Epithelial cell of esophagus (primary cell): ENCODE data around the gene ZNF440.
"Not testable (repeated sequence)": the region's sequence is repeated elsewhere in the genome, so short reads cannot be mapped to it uniquely, and the experiment has no call there.

Experiments used
- DNase-seq: peaks from one replicate; pipeline ENCODE4 v3.0.0; 2010; ENCODE audit warnings: low read depth
- H3K4me3 ChIP-seq: 2 replicates; pipeline ENCODE4 v1.5.1; 2011; ENCODE audit warnings: mild to moderate bottlenecking, low read length, control low read depth
- TF ChIP-seq, protein P1 (sequence below): IDR thresholded peaks from 2 replicates; pipeline ENCODE4 v1.5.1; 2011; ENCODE audit warnings: low read depth, mild to moderate bottlenecking, low read length, control low read depth, inconsistent platforms; ENCODE audit not compliant: insufficient read depth; ENCODE audit errors: missing control alignments

ZNF440 gene

DNA sequence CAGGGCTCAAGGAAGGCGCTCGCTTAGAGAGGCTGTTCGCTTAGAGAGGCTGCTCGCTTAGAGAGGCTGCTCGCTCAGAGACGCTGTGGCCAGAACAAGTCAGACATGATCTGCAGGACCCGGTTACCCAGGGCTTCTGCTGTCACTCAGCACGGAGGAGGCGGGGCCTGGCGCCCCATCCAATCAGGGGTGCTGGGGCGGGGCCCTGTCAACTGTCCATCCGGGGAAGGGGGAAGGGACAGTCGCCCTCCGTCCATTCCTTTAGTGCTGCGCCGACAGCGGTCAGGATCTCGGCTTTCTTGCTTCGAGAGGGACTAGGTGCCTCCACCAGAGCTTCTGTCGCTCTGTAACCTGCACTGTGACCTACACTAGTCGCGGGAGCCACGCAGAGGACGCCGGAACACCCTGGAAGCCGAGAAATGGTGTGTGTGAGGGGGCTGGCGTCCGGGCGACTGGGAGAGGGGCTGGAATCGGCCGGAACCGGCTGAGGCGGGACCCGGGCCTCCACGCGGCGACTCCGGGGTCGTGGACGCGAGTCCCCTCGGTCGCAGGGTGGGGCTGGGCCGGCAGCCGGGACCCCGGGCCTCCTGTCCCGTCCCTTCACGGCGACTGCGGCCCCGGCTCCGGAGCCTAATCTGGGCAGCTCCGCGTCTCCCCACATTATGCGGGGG is at the start of gene ZNF440:
Gene ZNF440 (plus strand): TSS at position 245 of the 671 bp plus-strand sequence. CDS start 175 bp downstream, at position 420.
- peak within 1 kb of the TSS; percentile 83 for H3K4me3 ChIP-seq
- peak; percentile 97 for DNase-seq
- TF ChIP-seq, protein P1, sequence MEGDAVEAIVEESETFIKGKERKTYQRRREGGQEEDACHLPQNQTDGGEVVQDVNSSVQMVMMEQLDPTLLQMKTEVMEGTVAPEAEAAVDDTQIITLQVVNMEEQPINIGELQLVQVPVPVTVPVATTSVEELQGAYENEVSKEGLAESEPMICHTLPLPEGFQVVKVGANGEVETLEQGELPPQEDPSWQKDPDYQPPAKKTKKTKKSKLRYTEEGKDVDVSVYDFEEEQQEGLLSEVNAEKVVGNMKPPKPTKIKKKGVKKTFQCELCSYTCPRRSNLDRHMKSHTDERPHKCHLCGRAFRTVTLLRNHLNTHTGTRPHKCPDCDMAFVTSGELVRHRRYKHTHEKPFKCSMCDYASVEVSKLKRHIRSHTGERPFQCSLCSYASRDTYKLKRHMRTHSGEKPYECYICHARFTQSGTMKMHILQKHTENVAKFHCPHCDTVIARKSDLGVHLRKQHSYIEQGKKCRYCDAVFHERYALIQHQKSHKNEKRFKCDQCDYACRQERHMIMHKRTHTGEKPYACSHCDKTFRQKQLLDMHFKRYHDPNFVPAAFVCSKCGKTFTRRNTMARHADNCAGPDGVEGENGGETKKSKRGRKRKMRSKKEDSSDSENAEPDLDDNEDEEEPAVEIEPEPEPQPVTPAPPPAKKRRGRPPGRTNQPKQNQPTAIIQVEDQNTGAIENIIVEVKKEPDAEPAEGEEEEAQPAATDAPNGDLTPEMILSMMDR = no peak

DNA sequence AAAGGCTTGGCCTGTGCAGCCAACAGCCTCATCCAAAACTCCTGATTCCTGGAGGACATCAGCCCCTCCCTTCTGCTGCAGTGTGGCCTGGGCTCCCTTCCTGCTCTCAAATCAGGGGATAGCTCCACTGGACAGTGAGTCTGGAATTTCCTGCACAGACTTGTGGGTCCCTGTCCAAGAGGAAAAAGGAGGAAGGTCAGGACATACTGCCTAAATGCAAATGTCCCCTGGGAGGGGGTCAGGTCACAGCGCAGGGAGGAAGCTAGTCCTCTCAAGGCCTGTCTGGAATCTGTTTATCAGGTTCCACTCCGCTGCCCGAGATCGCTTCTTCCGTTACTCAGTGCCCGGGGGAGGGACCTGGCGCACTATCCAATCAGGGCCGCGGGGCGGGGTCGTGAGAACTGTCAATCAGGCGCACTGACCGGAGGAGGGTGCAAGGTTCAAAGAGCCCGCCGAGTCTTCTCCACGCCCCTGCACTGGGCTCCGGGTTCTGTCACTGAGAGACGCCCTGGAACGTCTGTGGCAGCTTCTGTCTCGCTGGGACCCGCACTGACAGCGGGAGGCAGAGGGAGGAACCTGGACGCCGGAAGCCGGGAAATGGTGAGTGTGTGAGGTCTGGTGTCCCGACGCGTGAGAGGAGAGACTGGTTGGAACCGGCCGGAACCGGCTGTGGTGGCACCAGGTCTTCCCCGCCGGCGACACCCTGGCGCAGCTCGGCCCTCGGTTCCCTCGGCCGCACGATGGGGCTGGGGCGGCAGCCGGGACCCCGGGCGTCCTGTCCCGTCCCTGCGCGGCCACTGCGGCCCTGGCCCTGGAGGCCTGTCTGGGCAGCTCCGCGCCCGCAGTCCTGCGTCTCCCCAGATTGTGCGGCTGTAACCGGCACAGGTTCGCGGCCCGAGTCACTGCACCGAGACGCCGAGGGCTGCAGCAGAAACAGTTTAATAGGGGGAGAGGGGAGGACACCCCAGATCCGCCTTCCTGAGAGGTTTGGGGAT is 47.2 kb upstream of the ZNF440 start, which contains the start of gene ZNF441:
Gene ZNF441 (plus strand): TSS at position 404 of the 995 bp plus-strand sequence. CDS start 194 bp downstream, at position 598.
- H3K4me3 ChIP-seq = peak within 1 kb of the TSS; percentile 72
- TF ChIP-seq, protein P1 = no peak
- peak; percentile 95 for DNase-seq

- peak; percentile 12 for DNase-seq
- H3K4me3 ChIP-seq = peak overlapping the region; percentile 72
- TF ChIP-seq, protein P1 = no peak
Observed at GRCh38 chr19:11767633-11768133, 46.4 kb upstream of the ZNF440 start.

DNA sequence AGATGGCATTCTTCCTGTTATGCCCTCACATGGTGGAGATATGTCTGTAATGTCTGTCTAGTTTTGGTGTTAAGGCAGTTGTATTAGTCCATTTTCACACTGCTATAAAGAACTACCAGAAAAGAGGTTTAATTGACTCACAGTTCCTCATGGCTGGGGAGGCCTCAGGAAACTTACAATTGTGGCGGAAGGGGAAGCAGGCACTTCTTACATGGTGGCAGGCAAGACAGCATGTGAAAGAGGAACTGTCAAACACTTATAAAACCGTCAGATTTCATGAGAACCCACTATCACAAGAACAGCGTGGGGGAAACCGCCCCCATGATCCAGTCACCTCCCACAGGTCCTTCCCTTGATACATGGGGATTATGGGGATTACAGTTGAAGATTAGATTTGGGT is 44.1 kb upstream of the ZNF440 start:
- TF ChIP-seq, protein P1 = no peak
- no peak overlapping the region for H3K4me3 ChIP-seq
- no peak for DNase-seq

DNA sequence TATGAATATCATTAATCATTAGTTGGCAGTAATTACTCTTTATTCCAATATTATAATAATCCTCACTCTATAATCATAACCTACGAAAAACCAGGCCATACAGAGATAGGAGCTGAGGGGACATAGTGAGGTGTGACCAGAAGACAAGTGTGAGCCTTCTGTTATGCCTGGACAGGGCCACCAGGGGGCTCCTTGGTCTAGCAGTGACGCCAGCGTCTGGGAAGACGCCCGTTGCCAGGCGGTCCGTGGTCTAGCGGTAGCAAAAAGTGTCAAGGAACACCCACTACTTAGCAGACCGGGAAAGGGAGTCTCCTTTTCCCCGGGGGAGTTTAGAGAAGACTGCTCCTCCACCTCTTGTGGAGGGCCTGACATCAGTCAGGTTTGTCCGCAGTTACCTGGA is 42.6 kb upstream of the ZNF440 start:
- TF ChIP-seq, protein P1 = peak; percentile 22
- DNase-seq, H3K4me3 ChIP-seq: not testable (repeated sequence)

GRCh38 chr19:11776669-11777068 is 37.4 kb upstream of the ZNF440 start:
- H3K4me3 ChIP-seq, DNase-seq: not testable (repeated sequence)
